GM19372 (cell line): Measurements from ENCODE around the gene AP5B1.
"Not testable (repeated sequence)": the region's sequence is repeated elsewhere in the genome, so short reads cannot be mapped to it uniquely, and the experiment has no call there.

Source experiments
- ATAC-seq: cut with Tn5 transposase; IDR thresholded peaks from one replicate; pipeline ENCODE4 v1.9.1; 2021; ENCODE audit warnings: mild to moderate bottlenecking, low read depth, moderate library complexity; ENCODE audit not compliant: unreplicated experiment

Gene AP5B1

DNA sequence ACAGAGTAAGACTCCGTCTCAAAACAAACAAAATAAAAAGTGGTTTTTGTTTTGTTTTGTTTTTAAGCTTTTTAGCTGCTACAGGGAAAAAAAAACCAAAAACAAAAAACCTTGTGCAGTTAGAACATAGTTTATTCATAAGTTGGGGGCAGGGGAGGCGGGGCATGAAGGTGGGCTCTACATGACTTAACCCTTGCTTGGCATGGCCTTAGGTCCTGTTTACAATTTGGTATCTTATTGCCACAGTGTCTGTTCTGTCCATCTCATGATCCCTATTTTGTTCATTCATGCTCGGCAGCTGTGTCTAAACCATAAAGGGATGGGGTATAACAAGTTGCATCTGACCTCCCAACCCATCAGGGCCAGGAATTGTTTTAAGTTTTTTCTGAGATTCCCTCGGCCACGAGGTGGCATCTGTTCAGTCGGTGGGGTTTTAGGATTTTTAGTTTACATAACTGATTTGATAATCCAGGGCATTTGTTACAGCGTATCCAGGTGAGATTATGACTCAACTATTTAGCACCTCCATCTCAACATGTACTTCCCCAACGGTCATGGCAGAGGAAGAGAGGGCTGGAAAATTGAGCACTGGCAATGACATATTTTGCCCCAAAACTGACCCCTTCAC lies 6.9 kb downstream of the AP5B1 start:
- no peak for ATAC-seq

DNA sequence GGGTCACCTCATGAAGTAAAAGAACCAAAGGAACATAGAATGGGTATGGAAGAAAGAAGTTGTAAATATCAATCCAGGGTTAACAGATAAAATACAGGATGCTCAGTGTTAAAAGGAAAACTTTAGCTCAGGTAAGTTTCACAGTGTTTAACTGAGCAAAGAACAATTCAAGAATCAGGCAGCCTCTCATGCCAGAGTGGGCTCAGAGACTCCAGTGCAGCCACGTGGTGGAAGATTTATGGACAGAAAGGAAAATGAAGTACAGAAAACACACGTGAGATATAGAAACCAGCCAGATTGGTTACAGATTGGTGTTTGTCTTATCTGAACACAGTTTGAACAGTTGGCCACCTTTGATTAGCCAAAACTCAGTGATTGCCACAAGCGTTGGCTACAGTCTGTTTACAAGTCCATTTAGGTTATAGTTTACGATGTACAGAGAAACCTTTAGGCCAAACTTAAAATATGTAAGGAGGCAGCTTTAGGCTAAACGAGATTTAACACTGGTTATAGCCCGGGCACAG lies 9.1 kb downstream of the AP5B1 start:
- ATAC-seq, result no peak

GRCh38 chr11:65770951-65771567 lies 9.7 kb downstream of the AP5B1 start:
- no peak for ATAC-seq

- ATAC-seq, result not testable (repeated sequence)
Observed at GRCh38 chr11:65767806-65768205, 13.0 kb downstream of the AP5B1 start.

DNA sequence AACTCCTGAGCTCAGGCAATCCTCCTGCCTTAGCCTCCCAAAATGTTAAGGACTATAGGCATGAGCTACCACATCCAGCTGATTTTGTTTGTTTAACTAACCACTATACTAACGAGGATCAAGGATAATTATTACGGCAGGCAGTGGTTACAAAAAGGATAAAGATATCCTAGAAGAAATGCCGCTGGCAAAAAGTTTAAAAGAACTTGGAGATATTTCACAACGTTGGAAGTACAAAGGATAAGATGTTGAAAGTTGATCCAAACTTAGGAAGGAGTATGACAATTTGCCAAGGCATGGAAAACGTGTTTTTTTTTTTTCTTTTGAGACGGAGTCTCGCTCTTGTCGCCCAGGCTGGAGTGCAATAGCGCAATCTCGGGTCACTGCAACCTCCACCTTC lies 13.4 kb downstream of the AP5B1 start:
- ATAC-seq, result no peak

DNA sequence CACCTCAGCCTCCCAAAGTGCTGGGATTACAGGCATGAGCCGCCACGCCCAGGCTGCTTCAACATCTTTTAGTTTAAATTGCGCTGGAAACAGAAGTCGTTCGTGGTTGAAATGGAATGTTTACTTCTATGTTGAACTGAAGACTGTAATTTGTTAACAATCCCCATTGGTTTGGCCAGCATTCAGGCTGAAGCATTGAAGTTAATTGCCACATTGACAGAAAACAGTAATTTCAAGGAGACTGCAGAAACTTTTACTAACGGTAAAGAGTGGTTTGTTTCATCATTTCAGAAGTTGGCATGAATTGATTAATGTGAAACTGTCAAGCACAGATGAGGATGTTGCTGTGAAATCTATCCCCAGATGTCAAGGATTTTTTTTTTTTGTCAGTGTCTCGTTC lies 14.2 kb downstream of the AP5B1 start:
- no peak for ATAC-seq

DNA sequence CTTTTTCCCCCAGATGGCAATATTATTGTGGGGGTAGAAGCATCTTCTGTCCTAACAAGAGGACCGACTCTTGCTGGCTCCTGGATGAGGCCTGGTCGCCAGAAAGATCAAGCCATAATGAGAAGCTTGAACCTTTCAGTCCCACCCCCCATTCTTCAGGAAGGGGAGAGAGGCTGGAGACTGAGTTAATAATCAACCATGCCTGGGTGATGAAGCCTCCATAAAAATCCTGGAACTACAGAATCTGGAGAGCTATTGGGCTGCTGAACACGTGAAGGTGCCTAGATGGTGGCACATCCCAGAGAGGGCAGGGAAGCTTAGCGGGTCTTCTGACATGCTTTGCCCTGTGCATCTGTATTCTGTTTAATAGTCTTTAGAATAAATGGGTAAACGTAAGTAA lies 16.3 kb downstream of the AP5B1 start:
- no peak for ATAC-seq

DNA sequence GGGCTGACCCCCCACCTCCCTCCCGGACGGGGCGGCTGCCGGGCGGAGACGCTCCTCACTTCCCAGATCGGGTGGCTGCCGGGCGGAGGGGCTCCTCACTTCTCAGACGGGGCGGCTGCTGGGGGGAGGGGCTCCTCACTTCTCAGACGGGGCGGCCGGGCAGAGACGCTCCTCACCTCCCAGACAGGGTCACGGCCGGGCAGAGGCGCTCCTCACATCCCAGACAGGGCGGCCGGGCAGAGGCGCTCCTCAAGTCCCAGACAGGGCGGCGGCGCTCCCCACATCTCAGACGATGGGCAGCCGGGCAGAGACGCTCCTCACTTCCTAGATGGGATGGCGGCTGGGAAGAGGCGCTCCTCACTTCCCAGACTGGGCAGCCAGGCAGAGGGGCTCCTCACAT lies 18.0 kb downstream of the AP5B1 start:
- ATAC-seq, result not testable (repeated sequence)

- not testable (repeated sequence) for ATAC-seq
Observed at GRCh38 chr11:65762169-65762568, 18.6 kb downstream of the AP5B1 start.

GRCh38 chr11:65745049-65745448 lies 35.7 kb downstream of the AP5B1 start:
- no peak for ATAC-seq

DNA sequence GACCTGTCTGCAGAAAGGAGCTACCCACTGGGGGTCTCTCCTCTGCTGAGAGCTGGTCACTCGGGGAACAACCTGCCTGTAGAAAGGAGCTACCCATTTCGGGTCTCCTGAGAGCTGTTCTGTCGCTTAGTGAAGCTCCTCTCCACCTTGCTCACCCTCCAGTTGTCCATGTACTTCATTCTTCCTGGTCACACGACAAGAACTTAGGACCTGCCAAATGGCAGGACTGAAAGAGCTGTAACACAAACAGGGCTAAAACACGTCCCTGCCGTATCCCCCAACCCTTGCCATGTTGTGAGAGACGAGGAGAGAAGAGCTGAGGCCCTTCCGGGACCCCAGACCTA lies 36.1 kb downstream of the AP5B1 start:
- ATAC-seq, result no peak

DNA sequence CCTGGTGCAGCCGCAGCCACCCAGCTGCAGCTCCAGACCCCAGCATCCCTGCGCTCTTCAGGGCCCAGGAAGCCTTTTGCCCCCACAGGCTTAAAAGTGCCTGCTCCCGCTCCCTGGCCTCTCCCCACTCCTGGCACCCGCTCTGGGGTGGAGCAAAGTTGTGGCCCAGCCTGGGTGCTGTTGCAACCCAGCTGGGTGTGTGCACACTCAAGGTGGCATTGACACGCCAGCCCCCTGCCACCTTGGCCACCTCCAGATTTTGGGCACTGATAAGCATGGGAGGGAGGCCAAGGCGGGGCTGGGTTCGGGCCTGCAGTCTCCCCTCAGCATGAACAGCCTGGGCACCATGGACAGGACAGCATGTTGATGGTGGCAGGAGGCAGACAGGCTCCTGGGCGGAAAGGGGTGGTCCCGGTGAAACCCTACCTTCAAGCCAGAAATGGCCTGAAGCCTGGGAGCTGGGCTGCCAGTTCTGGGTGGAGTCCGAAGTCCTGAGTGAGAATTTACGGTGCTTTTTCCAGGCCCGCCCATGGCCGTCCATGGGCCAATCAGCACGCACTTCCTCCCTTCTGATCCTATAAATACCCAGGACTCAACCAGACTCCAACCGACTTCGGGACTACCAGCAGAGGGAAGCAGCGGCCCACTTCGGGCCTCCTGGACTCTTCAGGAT lies 36.6 kb downstream of the AP5B1 start:
- no peak for ATAC-seq

DNA sequence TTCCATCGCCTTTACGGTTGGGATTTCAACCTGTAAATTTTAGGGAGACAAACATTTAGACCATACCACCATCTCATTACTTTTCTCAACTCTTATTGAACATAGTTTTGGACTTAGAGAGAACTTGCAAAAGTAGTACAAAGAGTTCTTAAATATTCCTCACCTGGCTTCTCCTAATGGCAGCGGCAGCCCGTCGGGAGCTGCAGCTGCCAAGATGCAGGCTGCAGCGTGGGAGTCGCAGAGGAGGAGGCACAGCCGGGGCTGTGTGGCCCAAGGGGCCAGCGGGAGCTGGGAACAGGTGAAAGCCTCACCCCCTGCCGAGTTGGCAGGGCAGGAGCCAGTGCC lies 37.1 kb downstream of the AP5B1 start:
- ATAC-seq, result no peak

- no peak for ATAC-seq
Observed at GRCh38 chr11:65742353-65742752, 38.4 kb downstream of the AP5B1 start.

DNA sequence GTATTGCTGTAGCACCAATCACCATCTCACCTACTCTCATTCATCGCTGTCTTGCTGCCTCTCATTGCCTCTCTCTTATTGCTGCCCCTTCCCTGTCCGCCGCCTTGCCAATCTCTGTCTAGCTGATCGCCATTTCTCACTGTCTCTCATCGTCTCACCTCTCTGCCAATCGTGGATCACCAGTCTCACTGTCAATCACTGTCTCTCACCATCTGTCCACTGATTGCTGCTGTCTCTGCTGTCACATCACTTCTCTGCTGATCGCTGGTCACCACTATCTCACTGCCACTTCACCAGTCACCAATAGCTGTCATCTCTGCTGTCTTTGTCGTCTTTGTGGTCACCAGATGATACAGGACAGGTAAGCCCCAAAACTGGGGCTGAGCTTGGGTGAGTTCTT lies 39.6 kb downstream of the AP5B1 start:
- no peak for ATAC-seq

DNA sequence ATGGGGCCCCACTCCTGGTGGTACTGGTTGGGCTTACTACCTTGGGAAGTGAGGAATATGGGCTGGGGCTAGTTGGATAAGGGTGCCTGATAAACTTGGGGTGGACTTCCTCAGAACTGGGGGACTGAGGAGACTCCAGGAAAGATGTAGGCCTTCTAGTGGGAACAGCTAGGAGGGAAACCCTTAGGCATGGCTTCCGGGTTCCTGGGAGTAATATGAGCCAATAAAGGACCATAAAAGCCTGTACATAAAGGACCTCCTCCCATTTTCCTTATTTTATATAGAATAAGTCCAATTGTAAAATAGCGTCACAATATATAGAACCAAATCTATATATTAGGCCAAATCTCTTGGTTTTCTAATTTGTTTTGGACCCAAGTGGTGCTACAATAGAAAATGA lies 41.8 kb downstream of the AP5B1 start:
- ATAC-seq, result no peak

GRCh38 chr11:65736810-65737209 lies 44.0 kb downstream of the AP5B1 start:
- ATAC-seq, result no peak

DNA sequence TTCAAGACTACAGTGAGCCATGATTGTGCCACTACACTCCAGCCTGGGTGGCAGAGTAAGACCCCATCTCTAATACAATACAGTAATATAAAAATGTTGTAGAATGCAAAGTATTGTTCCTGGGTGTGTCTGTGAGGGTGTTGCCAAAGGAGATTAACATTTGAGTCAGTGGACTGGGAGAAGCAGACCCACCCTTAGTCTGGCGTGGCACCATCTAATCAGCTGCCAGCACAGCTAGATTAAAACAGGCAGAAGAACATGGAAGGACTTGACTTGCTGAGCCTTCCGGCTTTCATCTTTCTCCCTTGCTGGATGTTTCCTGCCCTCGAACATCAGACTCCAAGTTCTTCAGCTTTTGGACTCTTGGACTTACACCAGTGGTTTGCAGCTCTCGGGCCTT lies 45.7 kb downstream of the AP5B1 start:
- not testable (repeated sequence) for ATAC-seq

GRCh38 chr11:65730461-65730860 lies 50.3 kb downstream of the AP5B1 start:
- no peak for ATAC-seq

DNA sequence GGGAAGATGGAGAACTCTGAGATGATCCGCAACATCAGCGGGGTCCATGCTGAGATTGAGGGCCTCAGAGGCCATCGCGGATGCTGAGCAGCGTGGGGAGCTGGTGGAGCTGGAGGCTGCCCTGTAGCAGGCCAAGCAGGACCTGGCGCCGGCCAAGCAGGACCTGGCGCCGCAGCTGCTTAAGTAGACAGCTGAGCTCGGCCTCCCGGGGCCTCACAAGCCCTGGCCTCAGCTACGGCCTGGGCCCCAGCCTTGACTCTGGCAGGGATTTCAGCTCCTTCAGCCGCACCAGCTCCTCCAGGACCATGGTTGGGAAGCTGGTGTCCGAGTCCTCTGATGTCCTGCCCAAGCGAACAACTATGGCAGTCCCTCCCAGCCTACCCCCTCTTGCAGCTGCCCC lies 52.9 kb downstream of the AP5B1 start:
- no peak for ATAC-seq

DNA sequence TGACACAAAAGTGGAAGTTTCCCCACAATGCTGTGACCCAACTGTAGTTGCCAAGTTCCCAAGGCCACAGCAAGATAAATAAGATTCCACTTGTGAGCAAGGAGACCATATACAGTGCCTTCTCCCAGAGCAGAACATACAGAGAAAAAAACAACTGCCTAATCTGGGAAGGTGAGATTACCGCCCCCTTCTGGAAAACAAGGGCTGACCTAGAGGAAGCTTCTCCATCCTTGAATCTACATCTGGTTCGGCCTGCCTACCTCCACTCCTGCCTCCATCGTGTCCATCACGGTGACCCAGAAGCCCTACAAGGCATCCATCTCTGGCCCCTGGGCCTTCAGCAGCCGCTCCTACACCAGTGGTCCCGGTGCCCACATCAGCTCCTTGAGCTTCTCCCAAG lies 54.1 kb downstream of the AP5B1 start:
- ATAC-seq, result no peak
